NB4 (cell line): ENCODE measurements around the gene RPS10.

Source experiments
- DNase-seq: peaks from one replicate; pipeline ENCODE4 v3.0.0; 2010; ENCODE audit warnings: low read depth
- H3K4me3 ChIP-seq: one replicate; pipeline ENCODE4 v1.5.1; 2011; ENCODE audit warnings: mild to moderate bottlenecking, low read depth, low read length, moderate library complexity
- MAX ChIP-seq: IDR thresholded peaks from 2 replicates; pipeline ENCODE4 v1.6.1; 2011; ENCODE audit warnings: low read depth, low read length
- MYC ChIP-seq: IDR thresholded peaks from 2 replicates; pipeline ENCODE4 v1.6.1; 2011; ENCODE audit warnings: low read depth, low read length
- POLR2A ChIP-seq: IDR thresholded peaks from 2 replicates; pipeline ENCODE4 v1.6.1; 2011; ENCODE audit warnings: mild to moderate bottlenecking; ENCODE audit not compliant: insufficient read length; ENCODE audit errors: extremely low read depth
- TF ChIP-seq, protein P1 (sequence below): IDR thresholded peaks from one replicate; pipeline ENCODE4 v1.5.1; 2012; ENCODE audit warnings: low read depth, low read length

RPS10 gene

DNA sequence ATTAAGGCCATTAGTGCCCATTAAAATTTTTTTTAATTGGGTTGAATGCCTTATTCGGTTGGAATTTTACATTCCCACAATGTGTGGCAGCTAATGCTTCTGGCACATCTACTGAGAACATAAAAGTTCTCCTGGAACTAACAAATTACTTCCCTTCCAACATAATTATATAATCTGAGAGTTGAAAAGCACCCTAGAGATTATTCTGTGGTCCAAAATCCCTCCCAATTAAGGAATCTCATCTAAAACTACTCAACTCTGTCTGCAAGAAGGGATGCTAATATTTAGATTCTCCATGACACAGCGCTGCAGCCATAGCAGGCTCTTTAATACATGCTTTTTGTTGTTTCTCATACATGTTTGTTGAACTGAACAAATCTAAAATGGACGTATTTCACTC lies 37.4 kb downstream of the RPS10 start:
- TF ChIP-seq MYC = no peak
- TF ChIP-seq, protein P1, sequence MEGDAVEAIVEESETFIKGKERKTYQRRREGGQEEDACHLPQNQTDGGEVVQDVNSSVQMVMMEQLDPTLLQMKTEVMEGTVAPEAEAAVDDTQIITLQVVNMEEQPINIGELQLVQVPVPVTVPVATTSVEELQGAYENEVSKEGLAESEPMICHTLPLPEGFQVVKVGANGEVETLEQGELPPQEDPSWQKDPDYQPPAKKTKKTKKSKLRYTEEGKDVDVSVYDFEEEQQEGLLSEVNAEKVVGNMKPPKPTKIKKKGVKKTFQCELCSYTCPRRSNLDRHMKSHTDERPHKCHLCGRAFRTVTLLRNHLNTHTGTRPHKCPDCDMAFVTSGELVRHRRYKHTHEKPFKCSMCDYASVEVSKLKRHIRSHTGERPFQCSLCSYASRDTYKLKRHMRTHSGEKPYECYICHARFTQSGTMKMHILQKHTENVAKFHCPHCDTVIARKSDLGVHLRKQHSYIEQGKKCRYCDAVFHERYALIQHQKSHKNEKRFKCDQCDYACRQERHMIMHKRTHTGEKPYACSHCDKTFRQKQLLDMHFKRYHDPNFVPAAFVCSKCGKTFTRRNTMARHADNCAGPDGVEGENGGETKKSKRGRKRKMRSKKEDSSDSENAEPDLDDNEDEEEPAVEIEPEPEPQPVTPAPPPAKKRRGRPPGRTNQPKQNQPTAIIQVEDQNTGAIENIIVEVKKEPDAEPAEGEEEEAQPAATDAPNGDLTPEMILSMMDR = no peak
- no peak for TF ChIP-seq POLR2A
- no peak for TF ChIP-seq MAX
- DNase-seq = no peak
- H3K4me3 ChIP-seq = peak overlapping the region; percentile 22

GRCh38 chr6:34386316-34387137 lies 39.3 kb downstream of the RPS10 start:
- no peak overlapping the region for H3K4me3 ChIP-seq
- no peak for TF ChIP-seq MAX
- no peak for TF ChIP-seq MYC
- DNase-seq = peak; percentile 94

DNA sequence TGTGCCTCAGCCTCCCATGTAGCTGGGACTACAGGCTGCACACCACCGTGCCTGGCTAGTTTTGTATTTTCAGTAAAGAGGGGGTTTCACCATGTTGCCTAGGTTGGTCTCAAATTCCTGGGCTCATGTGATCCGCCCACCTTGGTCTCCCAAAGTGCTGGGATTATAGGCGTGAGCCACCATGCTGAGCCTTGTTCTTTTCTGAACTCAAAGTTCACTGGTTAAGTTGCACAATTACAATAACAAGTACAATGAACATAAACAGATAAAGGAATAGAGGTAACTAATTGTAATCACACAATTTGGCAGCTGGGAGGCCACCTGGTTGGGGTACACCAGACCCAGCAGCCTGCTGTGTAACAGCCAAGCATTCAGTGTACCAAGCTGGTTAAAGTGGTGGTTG lies 40.1 kb downstream of the RPS10 start:
- no peak overlapping the region for H3K4me3 ChIP-seq
- DNase-seq = no peak
- TF ChIP-seq POLR2A (no peak), MAX (no peak), MYC (no peak)
- TF ChIP-seq, protein P1 = no peak

- no peak for DNase-seq
- no peak overlapping the region for H3K4me3 ChIP-seq
- TF ChIP-seq, protein P1 = no peak
- TF ChIP-seq POLR2A (no peak), MYC (no peak), MAX (no peak)
Measured at GRCh38 chr6:34384321-34385153, 41.3 kb downstream of the RPS10 start.

GRCh38 chr6:34383656-34384320 lies 42.1 kb downstream of the RPS10 start:
- no peak for DNase-seq
- TF ChIP-seq POLR2A = no peak
- no peak for TF ChIP-seq MYC
- TF ChIP-seq, protein P1 = no peak
- TF ChIP-seq MAX = no peak
- no peak overlapping the region for H3K4me3 ChIP-seq
